MCF 10A (cell line): ENCODE measurements around the gene MRPL39. TPM values are rescaled to one million over a fixed set of nuclear protein-coding genes. Genes with fewer than 3 reads are reported as not detected.

Experiments used
- Bru-seq: library from RNA; stranded (reverse); fragments of 400-500 nt; gene quantifications from one replicate; lab custom pipeline; 2021; lab: Mats Ljungman, UMichigan
- BruChase-seq, 2 experiments: library from RNA; stranded (reverse); fragments of 400-500 nt; gene quantifications; one replicate each; lab custom pipeline; 2021; lab: Mats Ljungman, UMichigan
- BruUV-seq: library from RNA; stranded (reverse); fragments of 400-500 nt; replicated peaks from 2 replicates; lab custom pipeline; 2021; lab: Mats Ljungman, UMichigan
- CTCF ChIA-PET: fragments of 300-600 bp; sonication (Branson Sonifier 250); formaldehyde crosslinking; extraction: SDS; loops from one replicate; lab custom pipeline; 2021; ENCODE audit warnings: antibody characterized with exemption, inconsistent platforms; lab: Yijun Ruan, JAX
- POLR2A ChIA-PET: fragments of 300-600, 350-650 bp; sonication (Branson Sonifier 250); formaldehyde crosslinking; extraction: SDS; loops from one replicate; lab custom pipeline; 2020; ENCODE audit warnings: antibody characterized with exemption, inconsistent platforms; lab: Yijun Ruan, JAX
- DNase-seq: peaks from one replicate; pipeline ENCODE4 v3.0.0-alpha.2; 2018; ENCODE audit not compliant: unreplicated experiment
- H3K27ac Mint-ChIP-seq: one replicate; pipeline ENCODE4 v1.8.0; 2022; ENCODE audit warnings: mild to moderate bottlenecking, low read depth, mixed read lengths; ENCODE audit not compliant: unreplicated experiment
- H3K27me3 Mint-ChIP-seq: one replicate; pipeline ENCODE4 v1.8.0; 2022; ENCODE audit warnings: mixed read lengths; ENCODE audit not compliant: insufficient read depth, unreplicated experiment
- H3K36me3 Mint-ChIP-seq: one replicate; pipeline ENCODE4 v1.8.0; 2022; ENCODE audit warnings: mild to moderate bottlenecking, moderate library complexity, mixed read lengths; ENCODE audit not compliant: insufficient read depth, unreplicated experiment
- H3K4me1 Mint-ChIP-seq: one replicate; pipeline ENCODE4 v1.8.0; 2022; ENCODE audit warnings: mixed read lengths; ENCODE audit not compliant: insufficient read depth, unreplicated experiment
- H3K4me3 Mint-ChIP-seq: one replicate; pipeline ENCODE4 v1.8.0; 2022; ENCODE audit warnings: mild to moderate bottlenecking, moderate library complexity, mixed read lengths; ENCODE audit not compliant: unreplicated experiment
- H3K9me3 Mint-ChIP-seq: one replicate; pipeline ENCODE4 v1.8.0; 2022; ENCODE audit warnings: mixed read lengths; ENCODE audit not compliant: unreplicated experiment
- intact Hi-C: fragments of 100-400 bp; cut with micrococcal nuclease; formaldehyde crosslinking; loops from 2 replicates; pipeline ENCODE4 v1.14.1; 2022
- long read RNA-seq: library from polyadenylated mRNA; stranded (forward); transcript quantifications from one replicate; pipeline ENCODE4 v2.0.0, GENCODE V29; 2022
- total RNA-seq: library from RNA; stranded (reverse); gene quantifications from 2 replicates; pipeline ENCODE4 v1.2.3, GENCODE V29; 2022
- TF ChIP-seq, protein P1 (sequence below): fragments of 200-600 bp; IDR thresholded peaks from one replicate; pipeline ENCODE4 v1.8.0; 2022; ENCODE audit warnings: antibody characterized with exemption, mild to moderate bottlenecking; ENCODE audit not compliant: unreplicated experiment

Gene MRPL39
- total RNA-seq (29.2 and 37.1 TPM in 2 replicates), Bru-seq, nascent RNA (percentile 81 among the genes with signal in this experiment), BruChase-seq, experiment 1, labeled RNA remaining after a 6-hour chase (percentile 77 among the genes with signal in this experiment), BruChase-seq, experiment 2, labeled RNA remaining after a 2-hour chase (percentile 82 among the genes with signal in this experiment)
- long read RNA-seq, transcript MRPL39-202 (10 exons, 1,110 nt), result major isoform, 73 of 80 reads
- long read RNA-seq, partial matches to known transcripts, result 2 of 80 reads
- long read RNA-seq, other reads (novel, unspliced or antisense), result 5 of 80 reads

DNA sequence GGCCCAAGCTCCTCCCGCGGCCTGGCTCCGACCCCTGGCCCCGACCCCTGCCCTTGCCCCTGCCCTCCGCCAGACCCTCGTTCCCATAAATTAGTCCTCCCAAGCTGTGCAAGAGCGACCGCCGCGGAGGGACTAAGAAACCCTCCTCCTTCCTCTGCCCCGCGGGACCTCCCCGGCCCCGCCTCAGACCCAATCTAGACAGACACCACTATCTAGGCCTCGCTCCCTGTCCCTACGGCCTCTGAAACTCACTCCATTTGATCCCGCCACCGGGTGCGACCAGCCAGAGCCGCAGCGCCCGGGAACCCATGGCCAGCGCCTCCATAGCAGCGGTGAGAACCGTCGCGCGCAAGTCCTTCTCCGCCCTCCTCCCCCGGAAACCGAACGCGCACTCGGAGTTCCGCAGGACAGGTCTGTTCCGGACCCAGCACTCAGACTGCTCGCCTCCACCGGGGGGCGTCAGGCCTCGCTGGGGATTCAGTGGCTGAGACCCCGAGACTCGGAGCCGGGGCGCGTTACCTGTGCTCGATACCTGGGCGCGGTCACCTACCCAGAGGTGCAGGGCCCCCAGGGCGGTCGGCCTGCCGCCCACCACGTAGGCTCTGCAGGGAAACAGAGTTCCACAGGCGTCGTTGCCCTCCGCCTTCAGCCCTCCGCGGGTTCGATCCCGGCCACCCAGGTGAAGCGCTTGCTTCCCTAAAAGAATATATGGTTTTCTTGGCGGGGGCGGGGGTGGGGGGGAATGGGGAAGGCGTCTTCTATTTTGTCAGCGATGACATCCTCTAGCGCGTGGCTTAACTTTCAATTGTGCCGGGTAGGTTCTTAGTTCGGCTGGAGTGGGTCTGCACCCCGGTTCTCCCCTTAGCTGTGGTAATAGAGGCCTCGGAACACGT is at the start of gene MRPL39:
MRPL39 (minus strand) TSS at position 331 of the 893 bp plus-strand sequence; CDS start at position 325, 6 bp downstream.
- intact Hi-C loops, result loop anchor here (1.0 kb wide), 5 partner anchors 101 to 1110 kb away; partner anchors contain the start of genes ATP5PF and GABPA
- Mint-ChIP-seq H3K27me3 (no peaks in the 10 kb centered on the region), H3K4me3 (peak within 1 kb of the TSS; percentile 87), H3K9me3 (no peaks in the 10 kb centered on the region), H3K4me1 (peaks cover 16% of the 10 kb centered on the region), H3K36me3 (peaks cover 16% of the 10 kb centered on the region), H3K27ac (peak within 1 kb of the TSS; percentile 97)
- TF ChIP-seq, protein P1, sequence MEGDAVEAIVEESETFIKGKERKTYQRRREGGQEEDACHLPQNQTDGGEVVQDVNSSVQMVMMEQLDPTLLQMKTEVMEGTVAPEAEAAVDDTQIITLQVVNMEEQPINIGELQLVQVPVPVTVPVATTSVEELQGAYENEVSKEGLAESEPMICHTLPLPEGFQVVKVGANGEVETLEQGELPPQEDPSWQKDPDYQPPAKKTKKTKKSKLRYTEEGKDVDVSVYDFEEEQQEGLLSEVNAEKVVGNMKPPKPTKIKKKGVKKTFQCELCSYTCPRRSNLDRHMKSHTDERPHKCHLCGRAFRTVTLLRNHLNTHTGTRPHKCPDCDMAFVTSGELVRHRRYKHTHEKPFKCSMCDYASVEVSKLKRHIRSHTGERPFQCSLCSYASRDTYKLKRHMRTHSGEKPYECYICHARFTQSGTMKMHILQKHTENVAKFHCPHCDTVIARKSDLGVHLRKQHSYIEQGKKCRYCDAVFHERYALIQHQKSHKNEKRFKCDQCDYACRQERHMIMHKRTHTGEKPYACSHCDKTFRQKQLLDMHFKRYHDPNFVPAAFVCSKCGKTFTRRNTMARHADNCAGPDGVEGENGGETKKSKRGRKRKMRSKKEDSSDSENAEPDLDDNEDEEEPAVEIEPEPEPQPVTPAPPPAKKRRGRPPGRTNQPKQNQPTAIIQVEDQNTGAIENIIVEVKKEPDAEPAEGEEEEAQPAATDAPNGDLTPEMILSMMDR, result peak; percentile 68
- no TSS peak for BruUV-seq
- CTCF ChIA-PET, result interaction anchor here (0.7 to 2.4 kb wide), 38 partner anchors 10 to 1237 kb away, joined by 3 to 63 read pairs (median 5); partner anchors contain the start of genes ATP5PF, GABPA and JAM2
- POLR2A ChIA-PET, result interaction anchor here (0.5 to 5.4 kb wide), 14 partner anchors 10 to 613 kb away, joined by 3 to 42 read pairs (median 3); partner anchors contain the start of genes ATP5PF and GABPA
- peak; percentile 88 for DNase-seq

DNA sequence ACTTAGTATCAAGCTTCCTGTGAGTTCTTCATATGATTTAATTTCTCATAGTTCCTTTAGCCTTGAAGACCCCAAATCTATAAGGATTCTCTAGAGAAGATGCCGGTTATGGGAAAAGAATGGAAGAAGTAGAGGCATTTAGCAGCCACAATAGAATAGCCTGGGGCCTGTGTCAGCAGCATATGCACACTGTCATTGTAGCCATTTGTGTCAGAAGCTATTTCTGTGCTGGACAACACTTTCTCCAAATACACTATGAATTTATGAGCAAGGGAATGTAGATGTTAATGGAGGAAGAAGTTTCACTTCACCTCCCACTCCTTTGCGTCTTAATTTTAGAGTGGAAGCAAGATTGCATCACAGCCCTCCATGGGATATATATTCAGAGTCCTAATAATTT is 49.1 kb upstream of the MRPL39 start:
- Mint-ChIP-seq H3K4me1 (no peaks in the 10 kb centered on the region), H3K27me3 (no peaks in the 10 kb centered on the region), H3K36me3 (no peaks in the 10 kb centered on the region), H3K4me3 (no peak overlapping the region), H3K9me3 (no peaks in the 10 kb centered on the region), H3K27ac (no peak overlapping the region)
- no TSS peak for BruUV-seq
- no peak for DNase-seq
- intact Hi-C loops, result no loop called here
- ChIA-PET POLR2A (no interaction called here), CTCF (interaction anchor here (0.7 to 1.3 kb wide), 5 partner anchors 22 to 134 kb away, joined by 3 to 5 read pairs (median 3); no protein-coding TSS in a partner anchor)
- TF ChIP-seq, protein P1, result no peak

DNA sequence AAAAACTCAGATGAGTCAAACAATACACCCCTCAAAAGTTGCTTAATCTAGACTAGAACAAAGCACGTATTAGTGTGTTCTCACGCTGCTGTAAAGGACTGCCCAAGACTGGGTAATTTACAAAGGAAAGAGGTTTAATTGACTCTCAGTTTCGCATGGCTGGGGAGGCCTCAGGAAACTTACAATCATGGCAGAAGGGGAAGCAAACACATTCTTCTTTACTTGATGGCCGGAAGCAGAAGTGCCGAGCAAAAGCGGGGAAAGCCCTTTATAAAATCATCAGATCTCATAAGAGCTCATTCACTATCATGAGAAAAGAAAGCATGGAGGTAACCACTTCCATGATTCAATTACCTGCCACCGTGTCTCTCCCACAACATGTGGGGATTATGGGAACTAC is 41.9 kb upstream of the MRPL39 start:
- H3K27ac Mint-ChIP-seq, result no peak overlapping the region
- no peaks in the 10 kb centered on the region for H3K4me1 Mint-ChIP-seq
- no TSS peak for BruUV-seq
- no peaks in the 10 kb centered on the region for H3K36me3 Mint-ChIP-seq
- H3K9me3 Mint-ChIP-seq, result no peaks in the 10 kb centered on the region
- TF ChIP-seq, protein P1, result no peak
- ChIA-PET POLR2A (no interaction called here), CTCF (no interaction called here)
- H3K27me3 Mint-ChIP-seq, result no peaks in the 10 kb centered on the region
- DNase-seq, result peak; percentile 20
- intact Hi-C loops, result no loop called here
- H3K4me3 Mint-ChIP-seq, result no peak overlapping the region
